ENCODE data around the gene CGNL1. TPM values are rescaled to one million over a fixed set of nuclear protein-coding genes. Genes with fewer than 3 reads are reported as not detected.
A peak's percentile ranks its signal among the peaks of the same experiment; 100 is the strongest.

CGNL1 gene
- total RNA-seq, 4 donors from 2014 or later, result 5.7 to 22.9 (median 14.5) TPM

- intact Hi-C loops (cut with DNase I; ENCODE audit: low total_unique reads), result no loop called here
- WGBS, 2 donors, result 10 to 22% methylated on average over 6 to 7 of the region's 58 CpGs
- peak within 1 kb of the TSS; percentile 29 for H3K4me3 ChIP-seq (ENCODE audit: low read depth, poor library complexity, severe bottlenecking)
- peak in 1 of 2 donors; percentile 91 for DNase-seq (ENCODE audit: low spot score in 2 of 2)
- TF ChIP-seq CTCF (IDR thresholded peaks at IDR 0.05) (no peak), POLR2A (IDR thresholded peaks at IDR 0.05) (no peak)
These were observed 215.6 kb downstream of the CGNL1 start, which contains the start of gene MYZAP for GRCh38 chr15:57591822-57592367. Gene MYZAP, plus strand, starts transcription at chr15:57591904. Its CDS starts 131 bp downstream, at chr15:57592035.

GRCh38 chr15:57592426-57592825 is 216.1 kb downstream of the CGNL1 start:
- intact Hi-C loops (cut with DNase I; ENCODE audit: low total_unique reads), result no loop called here
- H3K4me3 ChIP-seq (ENCODE audit: low read depth, poor library complexity, severe bottlenecking), result no peak overlapping the region
- 78 to 79% methylated on average over 5 of the region's 5 CpGs for WGBS, 2 donors
- DNase-seq (ENCODE audit: low spot score in 2 of 2), result no peak
- no peak for TF ChIP-seq POLR2A (IDR thresholded peaks at IDR 0.05)
- no peak for TF ChIP-seq CTCF (IDR thresholded peaks at IDR 0.05)

GRCh38 chr15:57592836-57593420 is 216.6 kb downstream of the CGNL1 start:
- H3K4me3 ChIP-seq (ENCODE audit: low read depth, poor library complexity, severe bottlenecking), result no peak overlapping the region
- intact Hi-C loops (cut with DNase I; ENCODE audit: low total_unique reads), result no loop called here
- DNase-seq (ENCODE audit: low spot score in 2 of 2), result no peak
- 77 to 84% methylated on average over 5 of the region's 5 CpGs for WGBS, 2 donors
- TF ChIP-seq POLR2A (IDR thresholded peaks at IDR 0.05) (no peak), CTCF (IDR thresholded peaks at IDR 0.05) (no peak)

- WGBS, 2 donors, result 91 to 93% methylated on average over 6 of the region's 6 CpGs
- intact Hi-C loops (cut with DNase I; ENCODE audit: low total_unique reads), result no loop called here
- DNase-seq (ENCODE audit: low spot score in 2 of 2), result no peak
- TF ChIP-seq POLR2A (IDR thresholded peaks at IDR 0.05) (no peak), CTCF (IDR thresholded peaks at IDR 0.05) (no peak)
- H3K4me3 ChIP-seq (ENCODE audit: low read depth, poor library complexity, severe bottlenecking), result no peak overlapping the region
These were observed 218.2 kb downstream of the CGNL1 start for GRCh38 chr15:57594479-57594878.

GRCh38 chr15:57595011-57595866 is 218.9 kb downstream of the CGNL1 start:
- TF ChIP-seq POLR2A (IDR thresholded peaks at IDR 0.05), result no peak
- TF ChIP-seq CTCF (IDR thresholded peaks at IDR 0.05), result no peak
- DNase-seq (ENCODE audit: low spot score in 2 of 2), result no peak
- no peak overlapping the region for H3K4me3 ChIP-seq (ENCODE audit: low read depth, poor library complexity, severe bottlenecking)
- intact Hi-C loops (cut with DNase I; ENCODE audit: low total_unique reads), result no loop called here
- 65 to 75% methylated on average over 9 of the region's 9 CpGs for WGBS, 2 donors

Measured in lower leg skin (tissue), 4 donors.